Breast epithelium (tissue), 4 donors: ENCODE results near the gene KANK2. TPM values are rescaled to one million over a fixed set of nuclear protein-coding genes. Genes with fewer than 3 reads are reported as not detected.

Experiments
- DNase-seq, 2 donors: peaks; one replicate each; pipeline ENCODE4 v3.0.0-alpha.2; 2019; ENCODE audit warnings: low spot score in 2 of 2
- H3K27ac ChIP-seq, 2 donors: fragments of 200-600 bp; sonication (generic) in 1 of 2; one replicate each; pipeline ENCODE4 v1.5.1; 2016 to 2019; ENCODE audit warnings: mild to moderate bottlenecking in 1 of 2
- H3K27me3 ChIP-seq, 2 donors: fragments of 200-600 bp; sonication (generic) in 1 of 2; one replicate each; pipeline versions ENCODE4 v1.5.1 to v1.6.0; 2017 to 2019; ENCODE audit warnings: control low read depth in 1 of 2, mild to moderate bottlenecking in 1 of 2
- H3K36me3 ChIP-seq: fragments of 200-600 bp; one replicate; pipeline ENCODE4 v1.5.1; 2019
- H3K4me1 ChIP-seq, 2 donors: fragments of 200-600 bp; sonication (generic); one replicate each; pipeline ENCODE4 v1.5.1; 2016 to 2019; ENCODE audit warnings: control low read depth in 1 of 2
- H3K4me3 ChIP-seq, 3 donors: fragments of 200-600 bp; sonication (generic); 1 replicate in 2 of 3; 2 replicates in 1 of 3; pipeline ENCODE4 v1.5.1; 2016 to 2019; ENCODE audit warnings: mild to moderate bottlenecking in 3 of 3, moderate library complexity in 2 of 3
- H3K9me3 ChIP-seq, 2 donors: fragments of 200-600 bp; sonication (generic) in 1 of 2; one replicate each; pipeline ENCODE4 v1.5.1; 2016 to 2019; ENCODE audit warnings: control low read depth in 1 of 2
- POLR2A ChIP-seq: fragments of 450-650 bp; IDR thresholded peaks from one replicate; pipeline ENCODE4 v1.6.1; 2016; ENCODE audit warnings: antibody characterized with exemption, mild to moderate bottlenecking, moderate library complexity
- POLR2AphosphoS5 ChIP-seq, 3 donors: sonication (generic); formaldehyde crosslinking; IDR thresholded peaks; one replicate each; pipeline ENCODE4 v1.6.1; 2017; ENCODE audit warnings: antibody characterized with exemption in 3 of 3
- intact Hi-C: fragments of 100-400 bp; cut with DNase I; formaldehyde crosslinking; loops from one replicate; pipeline ENCODE4 v1.15.1; 2023; ENCODE audit warnings: low total_unique reads
- total RNA-seq, 3 donors: library from RNA; depleted of rRNA; stranded (reverse); fragments of >200 nt; gene quantifications; one replicate each; pipeline ENCODE4 v1.1.0, GENCODE V29; 2016
- TF ChIP-seq, protein P1 (sequence below), 3 donors: fragments of 450-650 bp; IDR thresholded peaks; one replicate each; pipeline ENCODE4 v1.5.1; 2016 to 2017; ENCODE audit warnings: antibody characterized with exemption in 3 of 3, mild to moderate bottlenecking in 3 of 3, moderate library complexity in 3 of 3

The KANK2 gene
- total RNA-seq, 3 donors from 2014 or later = 142 to 477 (median 197) TPM

DNA sequence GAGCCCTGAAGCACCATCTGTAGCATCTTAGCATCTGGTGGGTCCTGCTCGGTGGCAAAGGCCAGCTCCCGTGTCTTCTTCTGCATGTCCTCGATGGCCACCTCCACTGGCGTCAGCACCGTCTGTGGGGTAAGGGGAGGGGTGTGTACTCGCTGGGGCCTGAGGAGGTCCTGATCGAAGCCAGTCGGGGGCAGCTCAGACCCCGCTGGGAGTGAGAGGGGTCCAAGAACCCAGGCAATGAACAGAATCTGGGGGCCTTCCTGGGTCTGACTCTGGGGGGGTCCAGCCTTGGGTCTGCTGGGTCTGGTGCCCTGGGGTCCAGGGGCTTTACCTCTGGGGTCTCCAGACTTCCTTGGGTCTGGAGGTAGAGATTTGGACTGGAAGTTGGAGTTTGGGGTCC lies 3.6 kb upstream of the KANK2 start:
- TF ChIP-seq POLR2A (no peak), POLR2AphosphoS5 (IDR thresholded peaks at IDR 0.05) (no peak)
- TF ChIP-seq, protein P1, sequence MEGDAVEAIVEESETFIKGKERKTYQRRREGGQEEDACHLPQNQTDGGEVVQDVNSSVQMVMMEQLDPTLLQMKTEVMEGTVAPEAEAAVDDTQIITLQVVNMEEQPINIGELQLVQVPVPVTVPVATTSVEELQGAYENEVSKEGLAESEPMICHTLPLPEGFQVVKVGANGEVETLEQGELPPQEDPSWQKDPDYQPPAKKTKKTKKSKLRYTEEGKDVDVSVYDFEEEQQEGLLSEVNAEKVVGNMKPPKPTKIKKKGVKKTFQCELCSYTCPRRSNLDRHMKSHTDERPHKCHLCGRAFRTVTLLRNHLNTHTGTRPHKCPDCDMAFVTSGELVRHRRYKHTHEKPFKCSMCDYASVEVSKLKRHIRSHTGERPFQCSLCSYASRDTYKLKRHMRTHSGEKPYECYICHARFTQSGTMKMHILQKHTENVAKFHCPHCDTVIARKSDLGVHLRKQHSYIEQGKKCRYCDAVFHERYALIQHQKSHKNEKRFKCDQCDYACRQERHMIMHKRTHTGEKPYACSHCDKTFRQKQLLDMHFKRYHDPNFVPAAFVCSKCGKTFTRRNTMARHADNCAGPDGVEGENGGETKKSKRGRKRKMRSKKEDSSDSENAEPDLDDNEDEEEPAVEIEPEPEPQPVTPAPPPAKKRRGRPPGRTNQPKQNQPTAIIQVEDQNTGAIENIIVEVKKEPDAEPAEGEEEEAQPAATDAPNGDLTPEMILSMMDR (IDR thresholded peaks at IDR 0.05) = no peak
- DNase-seq = no peak
- H3K27me3 ChIP-seq = no peaks in the 10 kb centered on the region
- intact Hi-C loops = no loop called here
- H3K36me3 ChIP-seq = no peaks in the 10 kb centered on the region
- peaks cover 0 to 3% of the 10 kb centered on the region in 2 donors for H3K4me1 ChIP-seq
- H3K4me3 ChIP-seq = no peak overlapping the region
- no peaks in the 10 kb centered on the region for H3K9me3 ChIP-seq
- H3K27ac ChIP-seq = peak overlapping the region in 1 of 2 donors; percentile 19

DNA sequence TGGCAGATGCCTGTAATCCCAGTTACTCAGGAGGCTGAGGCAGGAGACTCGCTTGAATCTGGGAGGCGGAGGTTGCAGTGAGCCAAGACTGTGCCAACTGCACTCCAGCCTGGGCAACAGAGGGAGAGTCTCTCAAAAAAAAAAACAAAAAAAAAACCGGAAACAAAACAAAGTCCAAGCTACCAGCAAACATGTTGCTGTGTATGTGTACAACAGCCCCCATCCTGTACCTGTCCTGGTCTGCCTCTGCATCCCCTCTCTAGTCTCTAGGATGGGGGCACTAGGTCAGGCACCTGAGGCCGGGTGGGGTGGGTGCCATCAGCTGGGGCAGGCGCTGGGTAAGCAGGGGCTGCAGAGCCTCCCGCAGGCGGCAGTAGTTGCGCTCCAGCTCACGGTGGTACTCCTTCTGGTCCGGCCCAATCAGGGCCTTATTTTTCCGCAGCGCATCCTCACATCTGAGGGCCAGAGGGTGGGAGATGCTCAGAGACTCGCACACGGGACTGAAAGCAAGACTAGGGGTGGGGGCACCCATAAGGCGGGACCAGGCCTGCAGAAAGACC lies 2.8 kb upstream of the KANK2 start:
- peaks cover 3 to 6% of the 10 kb centered on the region in 2 donors for H3K4me1 ChIP-seq
- no peaks in the 10 kb centered on the region for H3K36me3 ChIP-seq
- no peak overlapping the region for H3K27ac ChIP-seq
- DNase-seq = no peak
- intact Hi-C loops = no loop called here
- H3K4me3 ChIP-seq = no peak overlapping the region
- no peaks in the 10 kb centered on the region for H3K27me3 ChIP-seq
- TF ChIP-seq POLR2A = no peak
- TF ChIP-seq, protein P1 (IDR thresholded peaks at IDR 0.05) = no peak
- TF ChIP-seq POLR2AphosphoS5 (IDR thresholded peaks at IDR 0.05) = no peak
- H3K9me3 ChIP-seq = no peaks in the 10 kb centered on the region

DNA sequence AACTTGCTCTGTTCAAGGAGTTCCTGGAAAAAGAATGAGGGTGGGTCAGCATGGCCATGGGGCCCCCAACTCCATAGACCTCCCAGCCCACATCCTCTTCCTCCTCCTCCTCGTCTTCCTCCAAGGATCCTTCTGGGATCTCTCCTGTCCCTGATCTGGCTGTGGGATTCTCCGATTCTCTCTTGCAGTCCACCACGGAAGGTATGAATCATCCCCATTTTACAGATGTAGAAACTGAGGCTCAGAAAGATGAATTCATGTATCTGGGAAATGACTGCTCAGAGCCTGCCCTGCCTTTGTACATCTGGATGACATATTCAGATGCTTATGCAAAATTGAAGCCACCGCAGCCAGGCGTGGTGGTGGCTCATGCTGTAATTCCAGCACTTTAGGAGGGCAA lies 2.2 kb upstream of the KANK2 start:
- no peak for TF ChIP-seq POLR2A
- TF ChIP-seq, protein P1 (IDR thresholded peaks at IDR 0.05) = no peak
- no peak for TF ChIP-seq POLR2AphosphoS5 (IDR thresholded peaks at IDR 0.05)
- peaks cover 3 to 6% of the 10 kb centered on the region in 2 donors for H3K4me1 ChIP-seq
- no peak for DNase-seq
- H3K27me3 ChIP-seq = no peaks in the 10 kb centered on the region
- H3K4me3 ChIP-seq = no peak overlapping the region
- no peaks in the 10 kb centered on the region for H3K36me3 ChIP-seq
- no peaks in the 10 kb centered on the region for H3K9me3 ChIP-seq
- peak overlapping the region; percentile 42 to 57 for H3K27ac ChIP-seq
- intact Hi-C loops = no loop called here

GRCh38 chr19:11198769-11199424 lies 1.6 kb upstream of the KANK2 start:
- H3K27ac ChIP-seq = peak overlapping the region; percentile 57 to 91
- H3K4me3 ChIP-seq = no peak overlapping the region
- H3K27me3 ChIP-seq = no peaks in the 10 kb centered on the region
- no peaks in the 10 kb centered on the region for H3K9me3 ChIP-seq
- H3K4me1 ChIP-seq = peaks cover 3 to 6% of the 10 kb centered on the region in 2 donors
- TF ChIP-seq POLR2AphosphoS5 (IDR thresholded peaks at IDR 0.05) (no peak), POLR2A (no peak)
- TF ChIP-seq, protein P1 (IDR thresholded peaks at IDR 0.05) = no peak
- DNase-seq = no peak
- H3K36me3 ChIP-seq = no peaks in the 10 kb centered on the region
- intact Hi-C loops = no loop called here

- TF ChIP-seq POLR2A (no peak), POLR2AphosphoS5 (IDR thresholded peaks at IDR 0.05) (no peak)
- TF ChIP-seq, protein P1 (IDR thresholded peaks at IDR 0.05) = no peak
- intact Hi-C loops = no loop called here
- Histone ChIP-seq H3K27ac (peak overlapping the region; percentile 91 to 96), H3K4me3 (peak overlapping the region in 2 of 3 donors; percentile 59 to 93), H3K36me3 (peaks cover 4% of the 10 kb centered on the region), H3K27me3 (no peaks in the 10 kb centered on the region), H3K4me1 (peaks cover 3 to 6% of the 10 kb centered on the region in 2 donors), H3K9me3 (no peaks in the 10 kb centered on the region)
- no peak for DNase-seq
Observed at GRCh38 chr19:11198175-11198534, 810 bp upstream of the KANK2 start.
